ENCODE measurements around the gene PADI2. TPM values are rescaled to one million over a fixed set of nuclear protein-coding genes. Genes with fewer than 3 reads are reported as not detected.

The PADI2 gene
- total and polyA plus RNA-seq, 5 donors from 2014 or later: 0.08 TPM; not detected in 4

GRCh38 chr1:17047924-17048323, 71.3 kb downstream of the PADI2 start:
- Histone ChIP-seq H3K4me1 (ENCODE audit: control insufficient read depth, insufficient read depth, low read length, poor library complexity, severe bottlenecking) (peaks cover 19% of the 10 kb centered on the region), H3K36me3 (ENCODE audit: control insufficient read depth, insufficient read depth, low read length) (peaks cover 37% of the 10 kb centered on the region), H3K27me3 (ENCODE audit: control insufficient read depth, insufficient read depth, low read length) (no peaks in the 10 kb centered on the region), H3K27ac (ENCODE audit: insufficient read depth, low read length, poor library complexity, severe bottlenecking) (no peak overlapping the region), H3K4me3 (ENCODE audit: low read depth, low read length) (no peak overlapping the region), H3K9me3 (ENCODE audit: control insufficient read depth in 2 of 2, low read length in 2 of 2) (no peaks in the 10 kb centered on the region)
- H3K4me1 Mint-ChIP-seq: peaks cover 18 to 37% (median 25%) of the 10 kb centered on the region in 4 donors
- H3K27me3 Mint-ChIP-seq: no peaks in the 10 kb centered on the region
- no peak overlapping the region for H3K27ac Mint-ChIP-seq
- no peak overlapping the region for H3K4me3 Mint-ChIP-seq
- DNase-seq: no peak
- peaks cover 14% of the 10 kb centered on the region for H3K36me3 Mint-ChIP-seq
- ATAC-seq (ENCODE audit: low read depth in 2 of 2): no peak
- H3K9me3 Mint-ChIP-seq: no peaks in the 10 kb centered on the region

GRCh38 chr1:17046334-17046657, 73.0 kb downstream of the PADI2 start:
- no peak overlapping the region for H3K4me3 ChIP-seq (ENCODE audit: low read depth, low read length)
- Mint-ChIP-seq H3K36me3 (peaks cover 18% of the 10 kb centered on the region), H3K9me3 (no peaks in the 10 kb centered on the region), H3K27me3 (no peaks in the 10 kb centered on the region), H3K4me1 (peaks cover 15 to 27% (median 20%) of the 10 kb centered on the region in 4 donors), H3K27ac (peak overlapping the region in 1 of 3 donors; percentile 72), H3K4me3 (no peak overlapping the region)
- H3K27me3 ChIP-seq (ENCODE audit: control insufficient read depth, insufficient read depth, low read length): no peaks in the 10 kb centered on the region
- no peaks in the 10 kb centered on the region for H3K9me3 ChIP-seq (ENCODE audit: control insufficient read depth in 2 of 2, low read length in 2 of 2)
- H3K27ac ChIP-seq (ENCODE audit: insufficient read depth, low read length, poor library complexity, severe bottlenecking): no peak overlapping the region
- ATAC-seq (ENCODE audit: low read depth in 2 of 2): no peak
- peaks cover 48% of the 10 kb centered on the region for H3K36me3 ChIP-seq (ENCODE audit: control insufficient read depth, insufficient read depth, low read length)
- H3K4me1 ChIP-seq (ENCODE audit: control insufficient read depth, insufficient read depth, low read length, poor library complexity, severe bottlenecking): peaks cover 13% of the 10 kb centered on the region
- DNase-seq: no peak

DNA sequence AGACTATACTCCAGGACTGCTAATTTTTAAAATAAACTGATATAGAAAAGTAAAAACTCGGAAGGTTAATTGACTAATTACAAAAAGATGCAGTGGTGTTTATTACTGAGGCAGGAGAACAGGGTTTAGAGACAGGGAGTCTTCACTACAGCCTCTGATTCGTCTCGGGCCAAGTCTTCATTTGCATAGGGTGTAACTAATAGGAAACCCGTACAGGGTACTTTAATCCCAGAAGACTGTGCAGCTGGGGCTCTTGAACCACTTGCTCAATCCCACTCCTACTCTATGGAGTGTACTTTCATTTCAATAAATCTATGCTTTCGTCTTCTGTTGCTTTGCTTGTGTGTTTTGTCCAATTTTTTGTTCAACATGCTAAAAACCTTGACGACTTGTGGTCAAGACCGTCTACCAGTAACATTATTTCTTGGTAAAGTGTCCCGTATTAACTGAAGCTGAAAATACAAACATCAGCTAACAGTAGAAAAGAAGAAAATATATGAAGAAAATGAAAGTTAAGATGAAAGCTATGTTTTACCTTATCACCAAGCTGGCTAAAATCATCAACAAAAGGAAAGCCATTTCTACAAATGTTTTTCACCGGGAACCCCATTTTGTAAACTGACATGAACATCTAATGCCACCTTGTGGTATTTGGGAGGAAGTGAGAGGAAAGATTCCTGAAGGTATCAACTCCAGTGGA, 73.5 kb downstream of the PADI2 start:
- Mint-ChIP-seq H3K9me3 (no peaks in the 10 kb centered on the region), H3K27me3 (no peaks in the 10 kb centered on the region), H3K4me1 (peaks cover 12 to 24% (median 14%) of the 10 kb centered on the region in 4 donors), H3K4me3 (peak overlapping the region in 2 of 4 donors; percentile 29 to 44), H3K27ac (peak overlapping the region in 2 of 3 donors; percentile 10 to 72), H3K36me3 (peaks cover 18% of the 10 kb centered on the region)
- H3K4me1 ChIP-seq (ENCODE audit: control insufficient read depth, insufficient read depth, low read length, poor library complexity, severe bottlenecking): peaks cover 13% of the 10 kb centered on the region
- peak overlapping the region; percentile 1 for H3K27ac ChIP-seq (ENCODE audit: insufficient read depth, low read length, poor library complexity, severe bottlenecking)
- no peak overlapping the region for H3K4me3 ChIP-seq (ENCODE audit: low read depth, low read length)
- H3K36me3 ChIP-seq (ENCODE audit: control insufficient read depth, insufficient read depth, low read length): peaks cover 49% of the 10 kb centered on the region
- H3K9me3 ChIP-seq (ENCODE audit: control insufficient read depth in 2 of 2, low read length in 2 of 2): no peaks in the 10 kb centered on the region
- no peak for ATAC-seq (ENCODE audit: low read depth in 2 of 2)
- DNase-seq: peak in 2 of 3 donors; percentile 39 to 46
- H3K27me3 ChIP-seq (ENCODE audit: control insufficient read depth, insufficient read depth, low read length): no peaks in the 10 kb centered on the region

GRCh38 chr1:17045150-17045549, 74.1 kb downstream of the PADI2 start:
- Histone ChIP-seq H3K4me3 (ENCODE audit: low read depth, low read length) (no peak overlapping the region), H3K36me3 (ENCODE audit: control insufficient read depth, insufficient read depth, low read length) (peaks cover 49% of the 10 kb centered on the region), H3K27ac (ENCODE audit: insufficient read depth, low read length, poor library complexity, severe bottlenecking) (no peak overlapping the region), H3K9me3 (ENCODE audit: control insufficient read depth in 2 of 2, low read length in 2 of 2) (no peaks in the 10 kb centered on the region), H3K4me1 (ENCODE audit: control insufficient read depth, insufficient read depth, low read length, poor library complexity, severe bottlenecking) (peaks cover 13% of the 10 kb centered on the region), H3K27me3 (ENCODE audit: control insufficient read depth, insufficient read depth, low read length) (no peaks in the 10 kb centered on the region)
- DNase-seq: peak in 1 of 3 donors; percentile 7
- Mint-ChIP-seq H3K9me3 (no peaks in the 10 kb centered on the region), H3K4me1 (peaks cover 11 to 22% (median 13%) of the 10 kb centered on the region in 4 donors), H3K27ac (peak overlapping the region in 2 of 3 donors; percentile 22 to 84), H3K27me3 (no peaks in the 10 kb centered on the region), H3K36me3 (peaks cover 18% of the 10 kb centered on the region), H3K4me3 (no peak overlapping the region)
- ATAC-seq (ENCODE audit: low read depth in 2 of 2): no peak

DNA sequence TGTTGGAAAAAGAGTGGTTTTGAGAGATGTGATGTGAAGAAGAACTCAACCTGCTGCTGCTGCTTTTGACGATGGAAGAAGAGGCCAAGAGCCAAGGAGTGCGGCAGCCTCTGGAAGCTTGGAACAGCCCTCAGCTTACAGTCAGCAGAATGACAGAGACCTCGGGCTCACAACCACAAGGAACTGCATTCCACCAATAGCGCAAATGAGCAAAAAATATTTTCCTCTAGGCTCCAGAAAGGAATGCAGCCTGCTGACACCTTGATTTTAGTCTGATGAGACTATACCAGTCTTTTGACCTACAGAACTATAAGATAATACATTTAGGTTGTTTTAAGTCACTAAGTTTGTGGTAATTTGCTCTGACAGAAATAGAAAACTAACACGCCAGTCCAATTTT, 75.6 kb downstream of the PADI2 start:
- Histone ChIP-seq H3K4me3 (ENCODE audit: low read depth, low read length) (no peak overlapping the region), H3K27ac (ENCODE audit: insufficient read depth, low read length, poor library complexity, severe bottlenecking) (no peak overlapping the region), H3K9me3 (ENCODE audit: control insufficient read depth in 2 of 2, low read length in 2 of 2) (no peaks in the 10 kb centered on the region), H3K27me3 (ENCODE audit: control insufficient read depth, insufficient read depth, low read length) (no peaks in the 10 kb centered on the region), H3K36me3 (ENCODE audit: control insufficient read depth, insufficient read depth, low read length) (peaks cover 55% of the 10 kb centered on the region), H3K4me1 (ENCODE audit: control insufficient read depth, insufficient read depth, low read length, poor library complexity, severe bottlenecking) (peaks cover 13% of the 10 kb centered on the region)
- Mint-ChIP-seq H3K27ac (peak overlapping the region in 1 of 3 donors; percentile 59), H3K36me3 (peaks cover 18% of the 10 kb centered on the region), H3K27me3 (no peaks in the 10 kb centered on the region), H3K4me3 (no peak overlapping the region), H3K9me3 (no peaks in the 10 kb centered on the region), H3K4me1 (peaks cover 11 to 24% (median 13%) of the 10 kb centered on the region in 4 donors)
- ATAC-seq (ENCODE audit: low read depth in 2 of 2) (no peak), DNase-seq (no peak)

GRCh38 chr1:17040135-17040534, 79.1 kb downstream of the PADI2 start:
- peaks cover 63% of the 10 kb centered on the region for H3K36me3 ChIP-seq (ENCODE audit: control insufficient read depth, insufficient read depth, low read length)
- peaks cover under 1% of the 10 kb centered on the region for H3K4me1 ChIP-seq (ENCODE audit: control insufficient read depth, insufficient read depth, low read length, poor library complexity, severe bottlenecking)
- H3K36me3 Mint-ChIP-seq: peaks cover 21% of the 10 kb centered on the region
- no peaks in the 10 kb centered on the region for H3K27me3 Mint-ChIP-seq
- peaks cover 5 to 15% (median 9%) of the 10 kb centered on the region in 4 donors for H3K4me1 Mint-ChIP-seq
- H3K27ac Mint-ChIP-seq: peak overlapping the region in 1 of 3 donors; percentile 73
- H3K9me3 Mint-ChIP-seq: no peaks in the 10 kb centered on the region
- H3K4me3 ChIP-seq (ENCODE audit: low read depth, low read length): no peak overlapping the region
- H3K4me3 Mint-ChIP-seq: no peak overlapping the region
- ATAC-seq (ENCODE audit: low read depth in 2 of 2) (no peak), DNase-seq (no peak)
- H3K27ac ChIP-seq (ENCODE audit: insufficient read depth, low read length, poor library complexity, severe bottlenecking): no peak overlapping the region
- H3K9me3 ChIP-seq (ENCODE audit: control insufficient read depth in 2 of 2, low read length in 2 of 2): no peaks in the 10 kb centered on the region
- H3K27me3 ChIP-seq (ENCODE audit: control insufficient read depth, insufficient read depth, low read length): no peaks in the 10 kb centered on the region

GRCh38 chr1:17039522-17039921, 79.7 kb downstream of the PADI2 start:
- H3K4me1 ChIP-seq (ENCODE audit: control insufficient read depth, insufficient read depth, low read length, poor library complexity, severe bottlenecking): no peaks in the 10 kb centered on the region
- no peak overlapping the region for H3K27ac ChIP-seq (ENCODE audit: insufficient read depth, low read length, poor library complexity, severe bottlenecking)
- H3K4me3 ChIP-seq (ENCODE audit: low read depth, low read length): no peak overlapping the region
- H3K4me3 Mint-ChIP-seq: no peak overlapping the region
- no peak overlapping the region for H3K27ac Mint-ChIP-seq
- no peaks in the 10 kb centered on the region for H3K27me3 ChIP-seq (ENCODE audit: control insufficient read depth, insufficient read depth, low read length)
- H3K36me3 ChIP-seq (ENCODE audit: control insufficient read depth, insufficient read depth, low read length): peaks cover 63% of the 10 kb centered on the region
- DNase-seq (no peak), ATAC-seq (ENCODE audit: low read depth in 2 of 2) (no peak)
- peaks cover 0 to 14% (median 9%) of the 10 kb centered on the region in 4 donors for H3K4me1 Mint-ChIP-seq
- no peaks in the 10 kb centered on the region for H3K27me3 Mint-ChIP-seq
- H3K9me3 Mint-ChIP-seq: no peaks in the 10 kb centered on the region
- H3K9me3 ChIP-seq (ENCODE audit: control insufficient read depth in 2 of 2, low read length in 2 of 2): no peaks in the 10 kb centered on the region
- H3K36me3 Mint-ChIP-seq: peaks cover 15% of the 10 kb centered on the region

- Histone ChIP-seq H3K4me3 (ENCODE audit: low read depth, low read length) (no peak overlapping the region), H3K36me3 (ENCODE audit: control insufficient read depth, insufficient read depth, low read length) (peaks cover 59% of the 10 kb centered on the region), H3K27me3 (ENCODE audit: control insufficient read depth, insufficient read depth, low read length) (no peaks in the 10 kb centered on the region), H3K27ac (ENCODE audit: insufficient read depth, low read length, poor library complexity, severe bottlenecking) (no peak overlapping the region), H3K4me1 (ENCODE audit: control insufficient read depth, insufficient read depth, low read length, poor library complexity, severe bottlenecking) (no peaks in the 10 kb centered on the region), H3K9me3 (ENCODE audit: control insufficient read depth in 2 of 2, low read length in 2 of 2) (no peaks in the 10 kb centered on the region)
- H3K36me3 Mint-ChIP-seq: peaks cover 10% of the 10 kb centered on the region
- no peak overlapping the region for H3K4me3 Mint-ChIP-seq
- ATAC-seq (ENCODE audit: low read depth in 2 of 2) (no peak), DNase-seq (no peak)
- peaks cover 0 to 17% (median 12%) of the 10 kb centered on the region in 4 donors for H3K4me1 Mint-ChIP-seq
- H3K27me3 Mint-ChIP-seq: no peaks in the 10 kb centered on the region
- H3K27ac Mint-ChIP-seq: no peak overlapping the region
- no peaks in the 10 kb centered on the region for H3K9me3 Mint-ChIP-seq
Observed at GRCh38 chr1:17033481-17033880, 85.8 kb downstream of the PADI2 start.

Data from CD4-positive, CD25-positive, alpha-beta regulatory T cell (primary cell).